GM21515 (cell line): ENCODE measurements around the gene PCYT2.

ENCODE experiments used
- ATAC-seq: cut with Tn5 transposase; IDR thresholded peaks from one replicate; pipeline ENCODE4 v1.9.1; 2021; ENCODE audit not compliant: unreplicated experiment

The PCYT2 gene

GRCh38 chr17:81877569-81877968 lies 33.6 kb downstream of the PCYT2 start:
- ATAC-seq, result no peak

- ATAC-seq, result peak; percentile 42
Measured at GRCh38 chr17:81871387-81872230, 39.6 kb downstream of the PCYT2 start.

GRCh38 chr17:81870981-81871386 lies 40.2 kb downstream of the PCYT2 start, which contains the start of gene ARHGDIA:
ARHGDIA (minus strand) TSS chr17:81871337; CDS start chr17:81869930, 1,407 bp downstream.
- peak; percentile 10 for ATAC-seq

- ATAC-seq, result no peak
Measured at GRCh38 chr17:81870131-81870980, 40.8 kb downstream of the PCYT2 start.

GRCh38 chr17:81869221-81870130 lies 41.7 kb downstream of the PCYT2 start:
- ATAC-seq, result no peak

- ATAC-seq, result no peak
Measured at GRCh38 chr17:81868674-81869220, 42.5 kb downstream of the PCYT2 start.

GRCh38 chr17:81867991-81868673 lies 43.1 kb downstream of the PCYT2 start:
- ATAC-seq, result no peak

GRCh38 chr17:81867170-81867990 lies 43.8 kb downstream of the PCYT2 start:
- no peak for ATAC-seq

GRCh38 chr17:81866440-81867169 lies 44.6 kb downstream of the PCYT2 start:
- no peak for ATAC-seq

- ATAC-seq, result no peak
Measured at GRCh38 chr17:81865733-81866439, 45.3 kb downstream of the PCYT2 start.

GRCh38 chr17:81865358-81865732 lies 45.9 kb downstream of the PCYT2 start:
- ATAC-seq, result no peak

- ATAC-seq, result no peak
Measured at GRCh38 chr17:81863833-81864768, 47.1 kb downstream of the PCYT2 start.

- no peak for ATAC-seq
Measured at GRCh38 chr17:81863123-81863675, 48.0 kb downstream of the PCYT2 start.

GRCh38 chr17:81860756-81861568 lies 50.2 kb downstream of the PCYT2 start:
- peak; percentile 76 for ATAC-seq

GRCh38 chr17:81859906-81860755 lies 51.1 kb downstream of the PCYT2 start, which contains the start of gene P4HB:
P4HB (minus strand) TSS chr17:81860535; CDS start chr17:81860471, 64 bp downstream.
- peak; percentile 73 for ATAC-seq
